ENCODE measurements around the gene FGF18.
"Not testable (repeated sequence)": the region's sequence is repeated elsewhere in the genome, so short reads cannot be mapped to it uniquely, and the experiment has no call there.

Gene FGF18

GRCh38 chr5:171497494-171497893 lies 78.0 kb downstream of the FGF18 start:
- DNase-seq (ENCODE audit: low spot score) = not testable (repeated sequence)

- DNase-seq (ENCODE audit: low spot score) = no peak
Observed at GRCh38 chr5:171498166-171498565, 78.7 kb downstream of the FGF18 start.

GRCh38 chr5:171499611-171500010 lies 80.2 kb downstream of the FGF18 start:
- DNase-seq (ENCODE audit: low spot score) = no peak

- peak; percentile 34 for DNase-seq (ENCODE audit: low spot score)
Observed at GRCh38 chr5:171505473-171506043, 86.1 kb downstream of the FGF18 start.

- DNase-seq (ENCODE audit: low spot score) = no peak
Observed at GRCh38 chr5:171506951-171507350, 87.5 kb downstream of the FGF18 start.
